Esophagus muscularis mucosa (tissue), 4 donors: ENCODE results near the gene CELF2. TPM values are rescaled to one million over a fixed set of nuclear protein-coding genes. Genes with fewer than 3 reads are reported as not detected.

Source experiments
- DNase-seq: peaks from one replicate; pipeline ENCODE4 v3.0.0-alpha.2; 2017; ENCODE audit errors: extremely low spot score
- H3K27ac ChIP-seq, 4 donors: fragments of 200-600 bp; sonication (generic); replicated peaks in 1 of 4; 1 replicate in 3 of 4; 2 replicates in 1 of 4; pipeline ENCODE4 v1.5.1; 2016 to 2019; ENCODE audit warnings: mild to moderate bottlenecking in 1 of 4
- H3K27me3 ChIP-seq, 4 donors: fragments of 200-600 bp; sonication (generic); one replicate each; pipeline versions ENCODE4 v1.5.1 to v1.6.0; 2016 to 2019
- H3K36me3 ChIP-seq, 4 donors: fragments of 200-600 bp; sonication (generic); one replicate each; pipeline ENCODE4 v1.5.1; 2016 to 2019
- H3K4me1 ChIP-seq, 4 donors: fragments of 200-600 bp; sonication (generic); one replicate each; pipeline ENCODE4 v1.5.1; 2016 to 2019
- H3K4me3 ChIP-seq, 4 donors: fragments of 200-600 bp; sonication (generic); 1 replicate in 2 of 4; 2 replicates in 2 of 4; pipeline ENCODE4 v1.5.1; 2016 to 2019; ENCODE audit warnings: mild to moderate bottlenecking in 4 of 4, moderate library complexity in 1 of 4
- H3K9me3 ChIP-seq, 4 donors: fragments of 200-600 bp; sonication (generic); 1 replicate in 3 of 4; 2 replicates in 1 of 4; pipeline ENCODE4 v1.5.1; 2016 to 2019
- CTCF ChIP-seq, 3 experiments: fragments of 200-600 bp in 2 of 3; fragments of 450-650 bp in 1 of 3; sonication (generic) in 2 of 3; IDR thresholded peaks; one replicate each; pipeline ENCODE4 v1.5.1; 2017 to 2019; ENCODE audit warnings: antibody characterized with exemption in 3 of 3, mild to moderate bottlenecking in 2 of 3, moderate library complexity in 1 of 3
- EP300 ChIP-seq: sonication (generic); formaldehyde crosslinking; IDR thresholded peaks from one replicate; pipeline ENCODE4 v1.6.1; 2017; ENCODE audit warnings: antibody characterized with exemption
- POLR2A ChIP-seq: fragments of 450-650 bp; IDR thresholded peaks from one replicate; pipeline ENCODE4 v1.6.1; 2017; ENCODE audit warnings: antibody characterized with exemption, moderate library complexity, mild to moderate bottlenecking, low read depth
- POLR2AphosphoS5 ChIP-seq, 2 donors: sonication (generic); formaldehyde crosslinking; IDR thresholded peaks; one replicate each; pipeline ENCODE4 v1.6.1; 2017; ENCODE audit warnings: antibody characterized with exemption in 2 of 2
- WGBS: methylation state at CpG from one replicate; pipeline ENCODE4 v1.1.5; 2018; 5-methylcytosine and 5-hydroxymethylcytosine counted together
- intact Hi-C: fragments of 100-400 bp; cut with DNase I; formaldehyde crosslinking; loops from one replicate; pipeline ENCODE4 v1.15.1; 2023
- total RNA-seq, 4 donors: library from RNA; depleted of rRNA; stranded (reverse); fragments of >200 nt; gene quantifications; one replicate each; pipeline versions ENCODE4 v1.1.0 to v1.2.1, GENCODE V29; 2016

Gene CELF2
- total RNA-seq, 4 donors from 2014 or later, result 81.8 to 128 (median 104) TPM

DNA sequence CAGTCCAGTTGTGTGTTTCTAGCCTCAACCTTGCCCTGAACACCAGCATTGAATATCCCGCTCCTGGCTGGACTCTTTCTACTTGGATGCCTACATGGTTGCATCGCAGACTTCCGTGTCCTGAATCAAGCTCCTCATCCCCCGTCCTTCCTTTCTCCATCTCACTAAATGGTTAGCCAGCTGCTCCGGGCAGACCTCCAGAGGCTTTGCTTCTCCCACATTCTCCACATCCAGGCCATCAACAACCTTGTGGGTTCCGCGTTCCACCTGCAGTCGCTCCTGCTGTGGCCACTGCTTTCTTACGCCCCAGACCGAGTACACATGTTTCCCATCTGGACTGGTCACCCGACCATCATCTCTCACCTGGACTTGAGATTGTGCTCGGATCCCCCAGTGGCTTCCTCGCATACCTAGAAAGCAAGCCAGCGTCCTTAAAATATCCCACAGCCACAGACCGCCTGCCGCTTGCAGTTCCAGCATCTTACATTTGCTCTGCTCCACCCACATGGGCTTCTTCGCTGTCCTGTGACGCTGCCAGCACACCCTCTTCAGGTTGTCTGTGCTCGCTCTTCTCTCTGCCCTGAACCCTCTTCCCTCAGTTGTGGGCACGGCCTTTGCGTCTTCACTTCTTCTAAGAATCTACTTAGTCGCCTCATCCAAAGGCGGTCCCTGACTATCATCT is 25.9 kb downstream of the CELF2 start:
- no peak for DNase-seq
- no peak for TF ChIP-seq CTCF (IDR thresholded peaks at IDR 0.05)
- TF ChIP-seq POLR2AphosphoS5 (IDR thresholded peaks at IDR 0.05), result no peak
- no peak for TF ChIP-seq POLR2A
- no peak for TF ChIP-seq EP300
- Histone ChIP-seq H3K27me3 (no peaks in the 10 kb centered on the region), H3K36me3 (peaks cover 0 to 5% (median 0%) of the 10 kb centered on the region in 4 donors), H3K4me1 (peaks cover 34 to 60% (median 37%) of the 10 kb centered on the region in 4 donors), H3K9me3 (no peaks in the 10 kb centered on the region), H3K4me3 (no peak overlapping the region), H3K27ac (no peak overlapping the region)
- intact Hi-C loops, result loop anchor here (10.0 kb wide), 2 partner anchors 121 to 221 kb away; no protein-coding TSS in a partner anchor
- WGBS, result 91% methylated on average over 22 of the region's 23 CpGs

GRCh38 chr10:11045487-11045886 is 27.8 kb downstream of the CELF2 start:
- WGBS, result 88% methylated on average over 3 of the region's 3 CpGs
- H3K4me3 ChIP-seq, result peak overlapping the region in 2 of 4 donors; percentile 2 to 13
- peak overlapping the region; percentile 46 to 76 (median 59) for H3K27ac ChIP-seq
- TF ChIP-seq POLR2AphosphoS5 (IDR thresholded peaks at IDR 0.05) (no peak), CTCF (IDR thresholded peaks at IDR 0.05) (no peak), EP300 (no peak), POLR2A (no peak)
- H3K9me3 ChIP-seq, result no peaks in the 10 kb centered on the region
- no peaks in the 10 kb centered on the region for H3K27me3 ChIP-seq
- peaks cover 53 to 79% (median 56%) of the 10 kb centered on the region in 4 donors for H3K4me1 ChIP-seq
- H3K36me3 ChIP-seq, result peaks cover 0 to 5% (median 0%) of the 10 kb centered on the region in 4 donors
- no peak for DNase-seq
- intact Hi-C loops, result loop anchor here (10.0 kb wide), 2 partner anchors 119 to 219 kb away; no protein-coding TSS in a partner anchor

DNA sequence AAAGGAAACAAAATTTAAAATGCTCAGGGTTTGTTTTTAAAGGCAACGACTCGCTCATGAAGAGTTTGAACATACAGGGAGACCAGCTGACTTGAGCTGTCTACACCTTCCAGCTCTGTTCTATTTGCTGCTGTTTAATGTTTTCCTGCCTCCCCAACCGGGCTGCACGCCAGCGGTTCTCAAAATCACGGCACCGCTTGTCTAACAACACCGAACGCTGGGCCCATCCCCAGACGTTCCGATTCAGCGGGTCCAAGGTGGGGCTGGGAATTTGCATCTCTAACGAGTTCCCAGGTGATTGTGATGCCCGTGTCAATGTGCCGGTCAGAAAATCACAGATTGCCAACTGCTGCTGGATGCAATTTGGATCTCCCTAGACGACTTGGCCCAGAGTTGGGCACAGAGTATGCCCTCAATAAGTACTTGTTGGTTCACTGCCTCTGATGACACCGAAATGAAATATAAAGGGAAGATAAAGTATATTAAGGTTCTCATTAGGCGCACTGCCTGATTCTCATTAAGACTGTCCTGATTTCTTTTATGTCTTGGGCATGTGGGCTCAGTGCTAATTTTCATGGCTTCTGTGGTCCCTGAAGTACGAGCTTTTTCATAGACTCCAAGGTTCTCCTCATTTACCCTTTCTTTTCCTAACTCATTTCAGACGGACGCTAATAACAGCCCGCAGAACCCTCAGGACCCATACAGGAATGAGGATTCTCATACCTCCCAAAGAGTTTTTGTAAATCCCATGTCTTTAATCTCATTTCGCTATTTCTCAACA is 28.5 kb downstream of the CELF2 start:
- intact Hi-C loops, result loop anchor here (10.0 kb wide), 2 partner anchors 119 to 219 kb away; no protein-coding TSS in a partner anchor
- H3K27me3 ChIP-seq, result no peaks in the 10 kb centered on the region
- peaks cover 0 to 5% (median 0%) of the 10 kb centered on the region in 4 donors for H3K36me3 ChIP-seq
- TF ChIP-seq CTCF (IDR thresholded peaks at IDR 0.05) (no peak), EP300 (no peak), POLR2AphosphoS5 (IDR thresholded peaks at IDR 0.05) (no peak), POLR2A (no peak)
- no peaks in the 10 kb centered on the region for H3K9me3 ChIP-seq
- H3K4me3 ChIP-seq, result peak overlapping the region in 3 of 4 donors; percentile 2 to 13 (median 7)
- DNase-seq, result no peak
- H3K27ac ChIP-seq, result peak overlapping the region; percentile 46 to 76 (median 59)
- 72% methylated on average over 23 of the region's 23 CpGs for WGBS
- H3K4me1 ChIP-seq, result peaks cover 58 to 82% (median 63%) of the 10 kb centered on the region in 4 donors

- Histone ChIP-seq H3K36me3 (peaks cover 0 to 5% (median 0%) of the 10 kb centered on the region in 4 donors), H3K4me3 (no peak overlapping the region), H3K9me3 (no peaks in the 10 kb centered on the region), H3K27ac (peak overlapping the region; percentile 46 to 76 (median 59)), H3K4me1 (peaks cover 63 to 87% (median 68%) of the 10 kb centered on the region in 4 donors), H3K27me3 (no peaks in the 10 kb centered on the region)
- WGBS, result 63% methylated on average over 5 of the region's 5 CpGs
- intact Hi-C loops, result loop anchor here (10.0 kb wide), 2 partner anchors 118 to 218 kb away; no protein-coding TSS in a partner anchor
- TF ChIP-seq CTCF (IDR thresholded peaks at IDR 0.05) (no peak), POLR2A (no peak), EP300 (no peak), POLR2AphosphoS5 (IDR thresholded peaks at IDR 0.05) (no peak)
- DNase-seq, result no peak
These were observed 29.1 kb downstream of the CELF2 start for GRCh38 chr10:11046776-11047160.
